SK-N-SH (cell line): ENCODE results near the gene SOCS3.

ENCODE experiments used
- FOXM1 ChIP-seq: IDR thresholded peaks from 2 replicates; pipeline ENCODE4 v1.4.0; 2012; ENCODE audit warnings: low read depth, mild to moderate bottlenecking
- POLR2AphosphoS5 ChIP-seq: IDR thresholded peaks from 2 replicates; pipeline ENCODE4 v1.6.1; 2012; ENCODE audit warnings: low read depth, low read length
- RAD21 ChIP-seq: IDR thresholded peaks from 2 replicates; pipeline ENCODE4 v1.6.1; 2012; ENCODE audit warnings: mild to moderate bottlenecking, low read length
- RFX5 ChIP-seq: IDR thresholded peaks from 2 replicates; pipeline ENCODE4 v1.6.1; 2012; ENCODE audit warnings: mild to moderate bottlenecking, improper control_type of control experiment, low read length
- TF ChIP-seq, protein P1 (sequence below): fragments of 200-600 bp; sonication (generic); IDR thresholded peaks from 2 replicates; pipeline ENCODE4 v1.6.1; 2017; ENCODE audit warnings: antibody characterized with exemption, mild to moderate bottlenecking, moderate library complexity

DNA sequence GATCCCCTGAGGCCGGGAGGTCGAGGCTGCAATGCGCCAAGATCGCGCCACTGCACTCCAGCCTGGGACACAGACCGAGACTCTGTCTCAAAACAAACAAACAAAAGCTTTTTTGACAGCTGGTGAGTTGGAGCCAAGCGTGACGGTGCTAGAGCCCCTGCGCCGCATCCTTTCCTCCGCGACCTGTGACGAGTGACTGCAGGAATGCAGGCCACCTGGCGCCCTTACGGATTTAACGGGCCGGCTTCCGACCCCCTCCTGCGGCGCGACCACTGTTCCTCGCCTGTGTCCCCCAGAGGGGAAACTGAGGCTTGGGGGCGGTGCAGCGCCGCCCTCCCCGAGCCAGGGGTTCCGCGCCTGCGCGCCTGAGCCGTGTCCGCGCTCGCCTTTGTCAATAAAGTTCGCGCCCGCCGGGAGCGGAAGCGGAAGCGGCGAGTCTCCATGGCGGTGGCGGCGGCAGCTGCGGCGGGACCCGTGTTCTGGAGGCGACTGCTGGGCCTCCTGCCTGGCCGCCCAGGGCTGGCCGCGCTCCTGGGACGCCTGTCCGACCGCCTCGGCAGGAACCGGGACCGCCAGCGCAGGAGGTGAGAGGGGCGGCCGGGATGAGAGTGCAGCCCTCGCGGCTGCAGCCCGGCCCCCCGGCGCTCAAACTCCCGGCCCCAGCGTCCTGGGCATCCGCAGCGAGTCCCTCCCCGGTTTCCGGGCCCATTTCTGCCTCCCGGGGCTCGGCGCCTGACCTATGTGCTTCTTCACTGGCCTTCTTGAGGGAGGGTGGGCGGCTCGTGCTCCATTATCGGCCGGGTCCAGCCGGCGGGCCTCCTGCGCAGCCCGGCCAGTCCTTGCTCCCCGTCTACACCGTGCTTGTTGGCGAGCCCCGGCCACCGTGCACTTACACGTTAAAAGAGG, 18.6 kb upstream of the SOCS3 start, which contains the start of gene PGS1:
- no peak for TF ChIP-seq FOXM1
- peak; percentile 3; the same call in 1 of the 2 replicates for TF ChIP-seq RAD21
- TF ChIP-seq, protein P1, sequence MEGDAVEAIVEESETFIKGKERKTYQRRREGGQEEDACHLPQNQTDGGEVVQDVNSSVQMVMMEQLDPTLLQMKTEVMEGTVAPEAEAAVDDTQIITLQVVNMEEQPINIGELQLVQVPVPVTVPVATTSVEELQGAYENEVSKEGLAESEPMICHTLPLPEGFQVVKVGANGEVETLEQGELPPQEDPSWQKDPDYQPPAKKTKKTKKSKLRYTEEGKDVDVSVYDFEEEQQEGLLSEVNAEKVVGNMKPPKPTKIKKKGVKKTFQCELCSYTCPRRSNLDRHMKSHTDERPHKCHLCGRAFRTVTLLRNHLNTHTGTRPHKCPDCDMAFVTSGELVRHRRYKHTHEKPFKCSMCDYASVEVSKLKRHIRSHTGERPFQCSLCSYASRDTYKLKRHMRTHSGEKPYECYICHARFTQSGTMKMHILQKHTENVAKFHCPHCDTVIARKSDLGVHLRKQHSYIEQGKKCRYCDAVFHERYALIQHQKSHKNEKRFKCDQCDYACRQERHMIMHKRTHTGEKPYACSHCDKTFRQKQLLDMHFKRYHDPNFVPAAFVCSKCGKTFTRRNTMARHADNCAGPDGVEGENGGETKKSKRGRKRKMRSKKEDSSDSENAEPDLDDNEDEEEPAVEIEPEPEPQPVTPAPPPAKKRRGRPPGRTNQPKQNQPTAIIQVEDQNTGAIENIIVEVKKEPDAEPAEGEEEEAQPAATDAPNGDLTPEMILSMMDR, result no peak
- TF ChIP-seq POLR2AphosphoS5, result peak; percentile 95
- no peak for TF ChIP-seq RFX5
